ENCODE measurements around the gene RREB1. TPM values are rescaled to one million over a fixed set of nuclear protein-coding genes. Genes with fewer than 3 reads are reported as not detected.

The RREB1 gene
- total RNA-seq, 3 donors from 2014 or later, result 64.9 to 85.9 (median 74.7) TPM

GRCh38 chr6:7086488-7086887, 21.3 kb upstream of the RREB1 start:
- DNase-seq (peak in 2 of 3 donors; percentile 31 to 52), ATAC-seq (peak; percentile 26)
- H3K9me3 ChIP-seq, result no peaks in the 10 kb centered on the region
- TF ChIP-seq CTCF (IDR thresholded peaks at IDR 0.05), result no peak
- intact Hi-C loops (cut with DNase I, micrococcal nuclease), result no loop called here
- H3K4me3 ChIP-seq, result no peak overlapping the region
- peaks cover 19% of the 10 kb centered on the region for H3K4me1 ChIP-seq (ENCODE audit: low read depth)
- H3K36me3 ChIP-seq (ENCODE audit: low read depth), result no peaks in the 10 kb centered on the region

GRCh38 chr6:7087066-7087465, 20.7 kb upstream of the RREB1 start:
- Histone ChIP-seq H3K9me3 (no peaks in the 10 kb centered on the region), H3K4me3 (no peak overlapping the region), H3K36me3 (ENCODE audit: low read depth) (no peaks in the 10 kb centered on the region), H3K4me1 (ENCODE audit: low read depth) (peaks cover 19% of the 10 kb centered on the region)
- no peak for TF ChIP-seq CTCF (IDR thresholded peaks at IDR 0.05)
- ATAC-seq (no peak), DNase-seq (peak in 1 of 3 donors; percentile 23)
- intact Hi-C loops (cut with DNase I, micrococcal nuclease), result no loop called here

GRCh38 chr6:7087491-7087979, 20.2 kb upstream of the RREB1 start:
- H3K36me3 ChIP-seq (ENCODE audit: low read depth), result no peaks in the 10 kb centered on the region
- ATAC-seq (peak; percentile 95), DNase-seq (peak; percentile 61 to 77 (median 65))
- TF ChIP-seq CTCF (IDR thresholded peaks at IDR 0.05), result no peak
- no peak overlapping the region for H3K4me3 ChIP-seq
- intact Hi-C loops (cut with DNase I, micrococcal nuclease), result no loop called here
- H3K4me1 ChIP-seq (ENCODE audit: low read depth), result peaks cover 19% of the 10 kb centered on the region
- H3K9me3 ChIP-seq, result no peaks in the 10 kb centered on the region

GRCh38 chr6:7088076-7088742, 19.6 kb upstream of the RREB1 start:
- ATAC-seq, result peak; percentile 59
- Histone ChIP-seq H3K4me3 (no peak overlapping the region), H3K36me3 (ENCODE audit: low read depth) (no peaks in the 10 kb centered on the region), H3K4me1 (ENCODE audit: low read depth) (peaks cover 19% of the 10 kb centered on the region), H3K9me3 (no peaks in the 10 kb centered on the region)
- intact Hi-C loops (cut with DNase I, micrococcal nuclease), result no loop called here
- peak in 2 of 3 donors; percentile 45 to 52 for DNase-seq
- no peak for TF ChIP-seq CTCF (IDR thresholded peaks at IDR 0.05)

- ATAC-seq (peak; percentile 68), DNase-seq (no peak)
- no peaks in the 10 kb centered on the region for H3K36me3 ChIP-seq (ENCODE audit: low read depth)
- no peak overlapping the region for H3K4me3 ChIP-seq
- intact Hi-C loops (cut with DNase I, micrococcal nuclease), result no loop called here
- no peak for TF ChIP-seq CTCF (IDR thresholded peaks at IDR 0.05)
- peaks cover 7% of the 10 kb centered on the region for H3K4me1 ChIP-seq (ENCODE audit: low read depth)
- H3K9me3 ChIP-seq, result no peaks in the 10 kb centered on the region
Measured at GRCh38 chr6:7098993-7099392, 8.8 kb upstream of the RREB1 start.

Data from mucosa of descending colon (tissue), 3 donors.